K562 (cell line): Measurements from ENCODE around the gene JPH4. TPM values are rescaled to one million over a fixed set of nuclear protein-coding genes. Genes with fewer than 3 reads are reported as not detected.

Experiments used
- ATAC-seq: fragments of 200-7000 bp; cut with Tn5 transposase; 3 replicates; pipeline ENCODE4 v1.9.1; 2020; ENCODE audit warnings: moderate library complexity
- BruUV-seq: library from RNA; stranded (reverse); fragments of 400-500 nt; replicated peaks from 2 replicates; lab custom pipeline; 2021; lab: Mats Ljungman, UMichigan
- CTCF ChIA-PET: fragments of 300-600 bp; formaldehyde crosslinking; extraction: SDS; loops from one replicate; lab custom pipeline; 2021; ENCODE audit warnings: low intra/inter-chr PET ratio; lab: Yijun Ruan, JAX
- POLR2A ChIA-PET: fragments of 300-600, 350-650 bp; sonication (Branson Sonifier 250); formaldehyde crosslinking; extraction: SDS; loops from one replicate; lab custom pipeline; 2021; ENCODE audit warnings: antibody characterized with exemption, inconsistent platforms; lab: Yijun Ruan, JAX
- DNase-seq, 4 experiments: peaks; one replicate each; pipeline versions ENCODE4 v3.0.0 to v3.0.0-alpha.2; 2011 to 2018; ENCODE audit warnings: low spot score in 3 of 4, mixed read lengths in 3 of 4; ENCODE audit errors: extremely low read depth in 1 of 4
- FAIRE-seq: peaks from 2 replicates; lab custom pipeline; 2011; peaks lifted over from hg19 to GRCh38; lab: Jason Lieb, UNC
- H2AFZ ChIP-seq: 2 replicates; pipeline ENCODE4 v1.6.0; 2011; ENCODE audit warnings: low read depth, low read length, control low read depth, inconsistent platforms
- H3K27ac ChIP-seq: fragments of 200-600 bp; 3 replicates; pipeline ENCODE4 v1.8.0; 2011; ENCODE audit warnings: low read depth, mild to moderate bottlenecking, control low read depth, inconsistent platforms, low read length, moderate library complexity, mixed read lengths; ENCODE audit errors: extremely low read depth
- H3K27me3 ChIP-seq, 2 experiments: fragments of 300-600 bp in 1 of 2; 2 replicates in 1 of 2; 3 replicates in 1 of 2; pipeline versions ENCODE4 v1.6.0 to v1.8.0; 2011; ENCODE audit warnings: inconsistent platforms in 2 of 2, low read length in 2 of 2, mild to moderate bottlenecking in 1 of 2, mixed read lengths in 1 of 2, moderate library complexity in 1 of 2; ENCODE audit not compliant: control insufficient read depth in 2 of 2, insufficient read depth in 2 of 2
- H3K36me3 ChIP-seq: fragments of 300-600 bp; 3 replicates; pipeline ENCODE4 v1.8.0; 2011; ENCODE audit warnings: mild to moderate bottlenecking, low read length, inconsistent platforms; ENCODE audit not compliant: control insufficient read depth, insufficient read depth
- H3K4me1 ChIP-seq, 2 experiments: fragments of 200-600 bp in 1 of 2; replicated peaks in 1 of 2; 2 replicates in 1 of 2; 3 replicates in 1 of 2; pipeline versions ENCODE4 v1.5.1 to v1.8.0; 2011; ENCODE audit warnings: inconsistent platforms in 2 of 2, low read length in 2 of 2, mild to moderate bottlenecking in 1 of 2, mixed read lengths in 1 of 2, moderate library complexity in 1 of 2; ENCODE audit not compliant: control insufficient read depth in 2 of 2, insufficient read depth in 2 of 2
- H3K4me2 ChIP-seq: 2 replicates; pipeline ENCODE4 v1.6.1; 2011; ENCODE audit warnings: low read length, control low read depth, inconsistent platforms, mixed read lengths; ENCODE audit not compliant: insufficient read depth
- H3K4me3 ChIP-seq: fragments of 200-600 bp; sonication (generic), shearing (Covaris generic); 2 replicates; pipeline ENCODE4 v1.5.1; 2016; ENCODE audit warnings: control low read depth, inconsistent platforms
- H3K79me2 ChIP-seq: fragments of 200-600 bp; 3 replicates; pipeline ENCODE4 v1.8.0; 2011; ENCODE audit warnings: low read length, inconsistent platforms; ENCODE audit not compliant: control insufficient read depth, insufficient read depth
- H3K9ac ChIP-seq, 2 experiments: 2 replicates each; pipeline versions ENCODE4 v1.6.0 to v1.6.1; 2011; ENCODE audit warnings: low read depth in 2 of 2, low read length in 2 of 2, control low read depth in 1 of 2, inconsistent platforms in 1 of 2, mild to moderate bottlenecking in 1 of 2, mixed read lengths in 1 of 2; ENCODE audit not compliant: insufficient read depth in 1 of 2
- H3K9me1 ChIP-seq: one replicate; pipeline ENCODE4 v1.6.0; 2011; ENCODE audit warnings: inconsistent platforms, mild to moderate bottlenecking, low read length, moderate library complexity; ENCODE audit not compliant: control insufficient read depth, insufficient read depth
- H3K9me3 ChIP-seq: replicated peaks from 2 replicates; pipeline ENCODE4 v1.5.1; 2011; ENCODE audit warnings: low read depth, low read length, inconsistent platforms; ENCODE audit not compliant: control insufficient read depth, insufficient read depth
- H4K20me1 ChIP-seq: replicated peaks from 2 replicates; pipeline ENCODE4 v1.6.1; 2011; ENCODE audit warnings: low read length, inconsistent platforms, mixed read lengths; ENCODE audit not compliant: control insufficient read depth, insufficient read depth
- ZC3H8 ChIP-seq: fragments of 450-650 bp; IDR thresholded peaks from 2 replicates; pipeline ENCODE4 v1.6.1; 2017
- WGBS: fragments of 100-300 bp; shearing (Covaris generic); methylation state at CpG from one replicate; pipeline ENCODE4 v1.1.6; 2016; ENCODE audit warnings: low coverage, mixed read lengths; ENCODE audit not compliant: insufficient coverage; ENCODE audit errors: missing lambda C conversion rate; 5-methylcytosine and 5-hydroxymethylcytosine counted together
- in situ Hi-C: fragments of 300-500 bp; cut with MboI; formaldehyde crosslinking; loops from 4 replicates; pipeline ENCODE4 v1.15.0; 2018; ENCODE audit warnings: inconsistent platforms, mixed read lengths
- intact Hi-C: fragments of 100-400 bp; cut with micrococcal nuclease; formaldehyde crosslinking; loops from 2 replicates; pipeline ENCODE4 v1.14.2; 2022
- polyA plus RNA-seq, 8 experiments: library from polyadenylated mRNA; depleted of rRNA in 4 of 8; stranded (reverse) in 5 of 8; unstranded in 3 of 8; fragments of >200 nt; fragmentation: Nextera tagmentation in 2 of 8; fragmentation: Illumina TruSeq in 1 of 8; extraction: Ambion mirVana in 2 of 8; extraction: Trizol in 1 of 8; gene quantifications; 2 replicates each; pipeline versions ENCODE4 v1.2.1 to v1.2.3, GENCODE V29; 2011 to 2014; ENCODE audit warnings: inconsistent platforms in 1 of 8, missing spikeins in 1 of 8
- total RNA-seq, 7 experiments: library from RNA; depleted of rRNA in 6 of 7; stranded (reverse); fragments of >200 nt in 6 of 7; fragmentation: Illumina TruSeq in 2 of 7; extraction: Trizol in 2 of 7; gene quantifications; 2 replicates each; pipeline versions ENCODE4 v1.2.1 to v1.2.3, GENCODE V29; 2011 to 2021; ENCODE audit warnings: low replicate concordance in 1 of 7
- TF ChIP-seq, protein P1 (sequence below): sonication (generic); formaldehyde crosslinking; IDR thresholded peaks from 2 replicates; pipeline ENCODE4 v1.8.1; 2023; ENCODE audit warnings: mild to moderate bottlenecking, missing genetic modification reagents
- TF ChIP-seq, protein P2 (sequence below): fragments of 200-800 bp; sonication (Bioruptor generic); IDR thresholded peaks from 2 replicates; pipeline ENCODE4 v1.6.1; 2017; ENCODE audit warnings: missing genetic modification characterization, missing compliant biosample characterization

Gene JPH4
- total and polyA plus RNA-seq, 9 of the 15 experiments (the other 6 are each of a cell fraction or from before 2014, with no cell fraction given), result 0.04 to 0.13 (median 0.06) TPM; not detected in 5

- peak overlapping the region; percentile 88 to 94; a peak in 2 of 4 replicates for H3K9ac ChIP-seq
- ChIA-PET CTCF (no interaction called here), POLR2A (interaction anchor here (0.6 to 1.4 kb wide), 3 partner anchors 14 to 234 kb away, joined by 3 to 5 read pairs (median 4); no protein-coding TSS in a partner anchor)
- H3K27me3 ChIP-seq, result peaks cover 0 to 3% of the 10 kb centered on the region in 2 experiments; a peak in 1 of 5 replicates
- 0 out of 2 replicates have a peak, but pooled peaks cover 3% of the 10 kb centered on the region for H4K20me1 ChIP-seq
- ATAC-seq (no peak), FAIRE-seq (no peak), DNase-seq (peak in 1 of 4 experiments; percentile 28)
- H3K9me1 ChIP-seq, result no peaks in the 10 kb centered on the region
- WGBS, result 6% methylated on average over 10 of the region's 14 CpGs
- H3K4me3 ChIP-seq, result peak overlapping the region; percentile 68
- H2AFZ ChIP-seq, result peak overlapping the region; percentile 98
- no TSS peak for BruUV-seq
- intact Hi-C loops (loop anchor here (10.0 kb wide), 1 partner anchor 231 kb away; the partner anchor contains the start of gene PABPN1), in situ Hi-C loops (loop anchor here (5.0 kb wide), 1 partner anchor 68 kb away; no protein-coding TSS in a partner anchor)
- no peaks in the 10 kb centered on the region for H3K9me3 ChIP-seq
- no peak overlapping the region; the same call in 2 of the 3 replicates for H3K27ac ChIP-seq
- peaks cover 8 to 27% of the 10 kb centered on the region in 2 experiments; a peak in 4 of 5 replicates for H3K4me1 ChIP-seq
- H3K4me2 ChIP-seq, result peak overlapping the region; percentile 86
- H3K79me2 ChIP-seq, result peaks cover 10% of the 10 kb centered on the region
- H3K36me3 ChIP-seq, result peaks cover 24% of the 10 kb centered on the region; the same call in 2 of the 3 replicates
- TF ChIP-seq, protein P1, sequence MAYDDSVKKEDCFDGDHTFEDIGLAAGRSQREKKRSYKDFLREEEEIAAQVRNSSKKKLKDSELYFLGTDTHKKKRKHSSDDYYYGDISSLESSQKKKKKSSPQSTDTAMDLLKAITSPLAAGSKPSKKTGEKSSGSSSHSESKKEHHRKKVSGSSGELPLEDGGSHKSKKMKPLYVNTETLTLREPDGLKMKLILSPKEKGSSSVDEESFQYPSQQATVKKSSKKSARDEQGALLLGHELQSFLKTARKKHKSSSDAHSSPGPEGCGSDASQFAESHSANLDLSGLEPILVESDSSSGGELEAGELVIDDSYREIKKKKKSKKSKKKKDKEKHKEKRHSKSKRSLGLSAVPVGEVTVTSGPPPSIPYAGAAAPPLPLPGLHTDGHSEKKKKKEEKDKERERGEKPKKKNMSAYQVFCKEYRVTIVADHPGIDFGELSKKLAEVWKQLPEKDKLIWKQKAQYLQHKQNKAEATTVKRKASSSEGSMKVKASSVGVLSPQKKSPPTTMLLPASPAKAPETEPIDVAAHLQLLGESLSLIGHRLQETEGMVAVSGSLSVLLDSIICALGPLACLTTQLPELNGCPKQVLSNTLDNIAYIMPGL (CRISPR knock-in tag), result 0 out of 2 replicates have a peak, but pooled peaks have one; percentile 40
- TF ChIP-seq, protein P2, sequence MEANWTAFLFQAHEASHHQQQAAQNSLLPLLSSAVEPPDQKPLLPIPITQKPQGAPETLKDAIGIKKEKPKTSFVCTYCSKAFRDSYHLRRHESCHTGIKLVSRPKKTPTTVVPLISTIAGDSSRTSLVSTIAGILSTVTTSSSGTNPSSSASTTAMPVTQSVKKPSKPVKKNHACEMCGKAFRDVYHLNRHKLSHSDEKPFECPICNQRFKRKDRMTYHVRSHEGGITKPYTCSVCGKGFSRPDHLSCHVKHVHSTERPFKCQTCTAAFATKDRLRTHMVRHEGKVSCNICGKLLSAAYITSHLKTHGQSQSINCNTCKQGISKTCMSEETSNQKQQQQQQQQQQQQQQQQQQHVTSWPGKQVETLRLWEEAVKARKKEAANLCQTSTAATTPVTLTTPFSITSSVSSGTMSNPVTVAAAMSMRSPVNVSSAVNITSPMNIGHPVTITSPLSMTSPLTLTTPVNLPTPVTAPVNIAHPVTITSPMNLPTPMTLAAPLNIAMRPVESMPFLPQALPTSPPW (CRISPR knock-in tag), result peak; percentile 64
- TF ChIP-seq ZC3H8, result no peak
Measured at GRCh38 chr14:23555533-23555881, 23.1 kb downstream of the JPH4 start.
